ENCODE data around the gene TGFB1I1. TPM values are rescaled to one million over a fixed set of nuclear protein-coding genes. Genes with fewer than 3 reads are reported as not detected.

Gene TGFB1I1
- total RNA-seq, 4 donors from 2014 or later: 15.1 to 34.1 (median 22.7) TPM

- WGBS, 2 donors: 87 to 88% methylated on average over 16 of the region's 17 CpGs
- no peak for TF ChIP-seq POLR2A (IDR thresholded peaks at IDR 0.05)
- no peak for TF ChIP-seq CTCF (IDR thresholded peaks at IDR 0.05)
- no peak overlapping the region for H3K4me3 ChIP-seq (ENCODE audit: low read depth, poor library complexity, severe bottlenecking)
- intact Hi-C loops (cut with DNase I; ENCODE audit: low total_unique reads): no loop called here
- no peak for DNase-seq (ENCODE audit: low spot score in 2 of 2)
Observed at GRCh38 chr16:31473264-31473984, 1.5 kb downstream of the TGFB1I1 start.

GRCh38 chr16:31474173-31474714 lies 2.3 kb downstream of the TGFB1I1 start:
- DNase-seq (ENCODE audit: low spot score in 2 of 2): no peak
- WGBS, 2 donors: 75 to 78% methylated on average over 12 of the region's 12 CpGs
- intact Hi-C loops (cut with DNase I; ENCODE audit: low total_unique reads): no loop called here
- no peak overlapping the region for H3K4me3 ChIP-seq (ENCODE audit: low read depth, poor library complexity, severe bottlenecking)
- TF ChIP-seq CTCF (IDR thresholded peaks at IDR 0.05) (no peak), POLR2A (IDR thresholded peaks at IDR 0.05) (no peak)

GRCh38 chr16:31474773-31475738 lies 3.1 kb downstream of the TGFB1I1 start:
- TF ChIP-seq CTCF (IDR thresholded peaks at IDR 0.05) (no peak), POLR2A (IDR thresholded peaks at IDR 0.05) (no peak)
- WGBS, 2 donors: 89 to 91% methylated on average over 12 of the region's 12 CpGs
- no peak overlapping the region for H3K4me3 ChIP-seq (ENCODE audit: low read depth, poor library complexity, severe bottlenecking)
- no peak for DNase-seq (ENCODE audit: low spot score in 2 of 2)
- intact Hi-C loops (cut with DNase I; ENCODE audit: low total_unique reads): no loop called here

GRCh38 chr16:31475946-31476302 lies 4.0 kb downstream of the TGFB1I1 start:
- H3K4me3 ChIP-seq (ENCODE audit: low read depth, poor library complexity, severe bottlenecking): no peak overlapping the region
- intact Hi-C loops (cut with DNase I; ENCODE audit: low total_unique reads): no loop called here
- no peak for TF ChIP-seq CTCF (IDR thresholded peaks at IDR 0.05)
- TF ChIP-seq POLR2A (IDR thresholded peaks at IDR 0.05): no peak
- WGBS, 2 donors: 64 to 67% methylated on average over 26 of the region's 26 CpGs
- DNase-seq (ENCODE audit: low spot score in 2 of 2): no peak

GRCh38 chr16:31476303-31477219 lies 4.6 kb downstream of the TGFB1I1 start:
- TF ChIP-seq POLR2A (IDR thresholded peaks at IDR 0.05) (no peak), CTCF (IDR thresholded peaks at IDR 0.05) (no peak)
- peak; percentile 80 to 95 for DNase-seq (ENCODE audit: low spot score in 2 of 2)
- no peak overlapping the region for H3K4me3 ChIP-seq (ENCODE audit: low read depth, poor library complexity, severe bottlenecking)
- WGBS, 2 donors: 48 to 55% methylated on average over 68 of the region's 68 CpGs
- intact Hi-C loops (cut with DNase I; ENCODE audit: low total_unique reads): no loop called here

Data from lower leg skin (tissue), 4 donors.